HepG2 (cell line): ENCODE measurements around the gene WDR87.

ENCODE experiments used
- DNMT1 ChIP-seq: sonication (generic); formaldehyde crosslinking; IDR thresholded peaks from 2 replicates; pipeline ENCODE4 v1.5.1; 2020; ENCODE audit warnings: mild to moderate bottlenecking, missing genetic modification reagents
- EP300 ChIP-seq, 3 experiments: sonication (generic) in 1 of 3; formaldehyde crosslinking in 1 of 3; IDR thresholded peaks; 2 replicates each; pipeline versions ENCODE4 v1.5.1 to v1.6.1; 2011 to 2020; ENCODE audit warnings: low read depth in 2 of 3, low read length in 2 of 3, borderline replicate concordance in 1 of 3, improper control_type of control experiment in 1 of 3, mild to moderate bottlenecking in 1 of 3, missing genetic modification reagents in 1 of 3, moderate library complexity in 1 of 3
- EZH2 ChIP-seq: conservative IDR thresholded peaks from 2 replicates; pipeline ENCODE4 v1.6.1; 2012; ENCODE audit warnings: mild to moderate bottlenecking, low read depth, low read length, moderate library complexity
- MYC ChIP-seq: sonication (generic); formaldehyde crosslinking; IDR thresholded peaks from 2 replicates; pipeline ENCODE4 v1.9.0; 2021; ENCODE audit warnings: missing genetic modification reagents, borderline replicate concordance
- POLR2AphosphoS5 ChIP-seq: IDR thresholded peaks from 2 replicates; pipeline ENCODE4 v1.6.1; 2012; ENCODE audit warnings: low read depth, low read length
- RBAK ChIP-seq: sonication (generic); formaldehyde crosslinking; IDR thresholded peaks from 2 replicates; pipeline ENCODE4 v1.5.1; 2020; ENCODE audit warnings: mild to moderate bottlenecking, missing genetic modification reagents
- SUZ12 ChIP-seq: fragments of 150-350 bp; IDR thresholded peaks from 2 replicates; pipeline ENCODE4 v1.6.1; 2014; ENCODE audit warnings: low read depth, low read length
- ZNF207 ChIP-seq: fragments of 450-650 bp; IDR thresholded peaks from 2 replicates; pipeline ENCODE4 v1.6.1; 2016; ENCODE audit warnings: antibody characterized with exemption, borderline replicate concordance
- TF ChIP-seq, protein P1 (sequence below): sonication (generic); formaldehyde crosslinking; IDR thresholded peaks from 2 replicates; pipeline ENCODE4 v1.5.0; 2020; ENCODE audit warnings: mild to moderate bottlenecking, missing genetic modification reagents, moderate library complexity
- TF ChIP-seq, protein P2 (sequence below): sonication (generic); formaldehyde crosslinking; IDR thresholded peaks from 2 replicates; pipeline ENCODE4 v1.8.1; 2023; ENCODE audit warnings: mild to moderate bottlenecking, missing genetic modification reagents

DNA sequence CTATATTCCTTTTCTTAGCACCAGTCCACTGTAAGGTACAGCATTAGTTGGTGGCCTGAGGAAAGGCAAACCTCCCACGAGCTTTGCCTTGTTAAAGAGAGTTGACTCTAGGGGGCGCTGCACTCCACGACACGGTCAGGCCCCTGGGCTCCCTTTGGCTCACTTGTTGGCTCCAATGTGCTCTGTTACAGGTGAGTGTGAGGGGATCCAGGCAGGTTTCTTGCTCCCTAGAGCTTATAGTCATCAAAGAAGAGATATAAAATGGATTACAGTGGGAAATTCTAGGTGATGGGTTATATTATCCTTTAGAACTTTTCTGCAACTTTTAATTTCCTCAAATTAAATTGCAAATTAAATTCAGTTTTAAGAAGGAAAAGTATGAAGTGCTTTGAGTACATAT is 3.7 kb downstream of the WDR87 start:
- TF ChIP-seq EP300 (IDR thresholded peaks at IDR 0.05; ENCODE audit: low read depth in 2 of 2, low read length in 2 of 2): no peak
- TF ChIP-seq EP300 (CRISPR knock-in tag; IDR thresholded peaks at IDR 0.05; ENCODE audit: borderline replicate concordance): no peak
- TF ChIP-seq SUZ12: no peak
- no peak for TF ChIP-seq RBAK (CRISPR knock-in tag)
- TF ChIP-seq, protein P1, sequence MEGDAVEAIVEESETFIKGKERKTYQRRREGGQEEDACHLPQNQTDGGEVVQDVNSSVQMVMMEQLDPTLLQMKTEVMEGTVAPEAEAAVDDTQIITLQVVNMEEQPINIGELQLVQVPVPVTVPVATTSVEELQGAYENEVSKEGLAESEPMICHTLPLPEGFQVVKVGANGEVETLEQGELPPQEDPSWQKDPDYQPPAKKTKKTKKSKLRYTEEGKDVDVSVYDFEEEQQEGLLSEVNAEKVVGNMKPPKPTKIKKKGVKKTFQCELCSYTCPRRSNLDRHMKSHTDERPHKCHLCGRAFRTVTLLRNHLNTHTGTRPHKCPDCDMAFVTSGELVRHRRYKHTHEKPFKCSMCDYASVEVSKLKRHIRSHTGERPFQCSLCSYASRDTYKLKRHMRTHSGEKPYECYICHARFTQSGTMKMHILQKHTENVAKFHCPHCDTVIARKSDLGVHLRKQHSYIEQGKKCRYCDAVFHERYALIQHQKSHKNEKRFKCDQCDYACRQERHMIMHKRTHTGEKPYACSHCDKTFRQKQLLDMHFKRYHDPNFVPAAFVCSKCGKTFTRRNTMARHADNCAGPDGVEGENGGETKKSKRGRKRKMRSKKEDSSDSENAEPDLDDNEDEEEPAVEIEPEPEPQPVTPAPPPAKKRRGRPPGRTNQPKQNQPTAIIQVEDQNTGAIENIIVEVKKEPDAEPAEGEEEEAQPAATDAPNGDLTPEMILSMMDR (CRISPR knock-in tag): peak; percentile 94
- TF ChIP-seq MYC (CRISPR knock-in tag): no peak
- TF ChIP-seq DNMT1 (CRISPR knock-in tag): no peak
- TF ChIP-seq, protein P2, sequence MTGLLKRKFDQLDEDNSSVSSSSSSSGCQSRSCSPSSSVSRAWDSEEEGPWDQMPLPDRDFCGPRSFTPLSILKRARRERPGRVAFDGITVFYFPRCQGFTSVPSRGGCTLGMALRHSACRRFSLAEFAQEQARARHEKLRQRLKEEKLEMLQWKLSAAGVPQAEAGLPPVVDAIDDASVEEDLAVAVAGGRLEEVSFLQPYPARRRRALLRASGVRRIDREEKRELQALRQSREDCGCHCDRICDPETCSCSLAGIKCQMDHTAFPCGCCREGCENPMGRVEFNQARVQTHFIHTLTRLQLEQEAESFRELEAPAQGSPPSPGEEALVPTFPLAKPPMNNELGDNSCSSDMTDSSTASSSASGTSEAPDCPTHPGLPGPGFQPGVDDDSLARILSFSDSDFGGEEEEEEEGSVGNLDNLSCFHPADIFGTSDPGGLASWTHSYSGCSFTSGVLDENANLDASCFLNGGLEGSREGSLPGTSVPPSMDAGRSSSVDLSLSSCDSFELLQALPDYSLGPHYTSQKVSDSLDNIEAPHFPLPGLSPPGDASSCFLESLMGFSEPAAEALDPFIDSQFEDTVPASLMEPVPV (CRISPR knock-in tag): no peak
- TF ChIP-seq POLR2AphosphoS5: no peak
- TF ChIP-seq EZH2: no peak
- TF ChIP-seq ZNF207: no peak
